ENCODE results near the gene DPM2.
A peak's percentile ranks its signal among the peaks of the same experiment; 100 is the strongest.

The DPM2 gene

GRCh38 chr9:127938298-127938690 lies 640 bp upstream of the DPM2 start:
- H3K4me3 ChIP-seq (replicated peaks in 1 of 2; ENCODE audit: low read depth in 2 of 2, low read length in 2 of 2) = peak overlapping the region in 1 of 2 donors; percentile 91
- DNase-seq (ENCODE audit: low read depth in 2 of 2) = no peak
- TF ChIP-seq CTCF (IDR thresholded peaks at IDR 0.05; ENCODE audit: low read depth, low read length) = no peak

- TF ChIP-seq CTCF (IDR thresholded peaks at IDR 0.05; ENCODE audit: low read depth, low read length) = no peak
- peak overlapping the region; percentile 76 to 91 for H3K4me3 ChIP-seq (replicated peaks in 1 of 2; ENCODE audit: low read depth in 2 of 2, low read length in 2 of 2)
- no peak for DNase-seq (ENCODE audit: low read depth in 2 of 2)
These were observed 632 bp downstream of the DPM2 start for GRCh38 chr9:127937056-127937387.

GRCh38 chr9:127936347-127936852 lies 1.3 kb downstream of the DPM2 start:
- H3K4me3 ChIP-seq (replicated peaks in 1 of 2; ENCODE audit: low read depth in 2 of 2, low read length in 2 of 2) = peak overlapping the region in 1 of 2 donors; percentile 91
- no peak for TF ChIP-seq CTCF (IDR thresholded peaks at IDR 0.05; ENCODE audit: low read depth, low read length)
- no peak for DNase-seq (ENCODE audit: low read depth in 2 of 2)

GRCh38 chr9:127935765-127936221 lies 1.9 kb downstream of the DPM2 start:
- TF ChIP-seq CTCF (IDR thresholded peaks at IDR 0.05; ENCODE audit: low read depth, low read length) = no peak
- peak in 1 of 2 donors; percentile 38 for DNase-seq (ENCODE audit: low read depth in 2 of 2)
- peak overlapping the region in 1 of 2 donors; percentile 91 for H3K4me3 ChIP-seq (replicated peaks in 1 of 2; ENCODE audit: low read depth in 2 of 2, low read length in 2 of 2)

GRCh38 chr9:127934986-127935385 lies 2.7 kb downstream of the DPM2 start:
- DNase-seq (ENCODE audit: low read depth in 2 of 2) = no peak
- no peak overlapping the region for H3K4me3 ChIP-seq (replicated peaks in 1 of 2; ENCODE audit: low read depth in 2 of 2, low read length in 2 of 2)
- TF ChIP-seq CTCF (IDR thresholded peaks at IDR 0.05; ENCODE audit: low read depth, low read length) = no peak

GRCh38 chr9:127934248-127934647 lies 3.4 kb downstream of the DPM2 start:
- TF ChIP-seq CTCF (IDR thresholded peaks at IDR 0.05; ENCODE audit: low read depth, low read length) = no peak
- DNase-seq (ENCODE audit: low read depth in 2 of 2) = no peak
- H3K4me3 ChIP-seq (replicated peaks in 1 of 2; ENCODE audit: low read depth in 2 of 2, low read length in 2 of 2) = no peak overlapping the region
